HG03432 (cell line): ENCODE results near the gene INHA.

ENCODE experiments used
- ATAC-seq: cut with Tn5 transposase; IDR thresholded peaks from one replicate; pipeline ENCODE4 v1.9.1; 2021; ENCODE audit warnings: mild to moderate bottlenecking, moderate library complexity; ENCODE audit not compliant: unreplicated experiment

The INHA gene

GRCh38 chr2:219608399-219608964 is 36.4 kb downstream of the INHA start:
- no peak for ATAC-seq

DNA sequence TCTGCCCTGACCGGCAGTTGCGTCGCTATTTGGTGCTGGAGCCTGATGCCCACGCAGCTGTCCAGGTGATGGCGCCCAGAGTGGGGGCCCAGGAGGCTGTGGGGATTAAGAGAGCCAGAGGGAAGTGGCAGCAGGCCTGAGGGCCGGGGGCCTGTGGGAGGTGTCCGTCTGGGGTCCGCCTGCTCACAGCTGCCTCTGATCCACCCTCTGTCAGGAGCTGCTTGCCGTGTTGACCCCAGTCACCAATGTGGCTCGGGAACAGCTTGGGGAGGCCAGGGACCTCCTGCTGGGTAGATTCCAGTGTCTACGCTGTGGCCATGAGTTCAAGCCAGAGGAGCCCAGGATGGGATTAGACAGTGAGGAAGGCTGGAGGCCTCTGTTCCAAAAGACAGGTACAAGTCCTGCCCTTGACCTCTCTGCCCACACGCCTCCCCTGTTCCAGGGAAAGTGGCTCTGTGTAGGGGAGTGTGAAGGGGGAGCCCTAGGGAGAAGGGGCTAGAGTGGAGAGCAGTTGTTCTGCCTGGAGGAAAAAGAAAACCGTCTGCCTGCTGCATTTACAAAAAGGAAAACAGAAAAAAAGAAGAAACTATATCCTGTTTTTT is 37.1 kb downstream of the INHA start:
- no peak for ATAC-seq

- ATAC-seq: no peak
Observed at GRCh38 chr2:219611306-219611705, 39.2 kb downstream of the INHA start.

DNA sequence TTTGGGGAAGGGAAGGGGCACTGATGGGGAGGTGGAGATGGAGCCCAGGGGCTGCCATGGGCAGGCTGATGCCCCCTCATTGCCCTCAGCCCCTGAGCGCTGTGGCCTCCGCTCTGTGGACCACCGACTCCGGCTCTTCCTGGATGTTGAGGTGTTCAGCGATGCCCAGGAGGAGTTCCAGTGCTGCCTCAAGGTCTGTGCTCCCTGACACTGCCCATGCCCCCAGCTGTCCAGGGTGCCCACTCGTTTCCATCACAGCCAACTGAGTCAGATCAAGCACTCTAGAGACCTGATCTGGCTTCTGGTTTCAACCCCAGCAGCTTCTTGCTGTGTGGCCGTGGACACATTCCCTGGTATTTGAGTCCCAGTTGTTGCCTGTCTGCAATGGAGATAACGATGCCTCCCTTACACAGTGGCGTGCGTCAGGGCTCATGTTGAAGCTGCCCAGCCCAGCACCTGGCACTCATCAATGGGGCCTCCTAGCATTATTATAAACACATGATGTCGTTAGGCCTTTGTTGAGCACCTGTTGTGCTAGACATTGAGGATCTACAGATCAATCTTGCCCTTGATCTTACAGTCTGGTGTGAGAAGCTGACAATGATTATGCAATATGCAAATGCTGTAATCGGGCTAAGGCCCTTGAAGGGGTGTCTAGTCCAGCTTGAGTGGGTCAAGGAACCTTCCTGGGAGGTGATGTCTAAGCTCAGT is 39.9 kb downstream of the INHA start:
- no peak for ATAC-seq

GRCh38 chr2:219612577-219613286 is 40.6 kb downstream of the INHA start:
- ATAC-seq: peak; percentile 63

DNA sequence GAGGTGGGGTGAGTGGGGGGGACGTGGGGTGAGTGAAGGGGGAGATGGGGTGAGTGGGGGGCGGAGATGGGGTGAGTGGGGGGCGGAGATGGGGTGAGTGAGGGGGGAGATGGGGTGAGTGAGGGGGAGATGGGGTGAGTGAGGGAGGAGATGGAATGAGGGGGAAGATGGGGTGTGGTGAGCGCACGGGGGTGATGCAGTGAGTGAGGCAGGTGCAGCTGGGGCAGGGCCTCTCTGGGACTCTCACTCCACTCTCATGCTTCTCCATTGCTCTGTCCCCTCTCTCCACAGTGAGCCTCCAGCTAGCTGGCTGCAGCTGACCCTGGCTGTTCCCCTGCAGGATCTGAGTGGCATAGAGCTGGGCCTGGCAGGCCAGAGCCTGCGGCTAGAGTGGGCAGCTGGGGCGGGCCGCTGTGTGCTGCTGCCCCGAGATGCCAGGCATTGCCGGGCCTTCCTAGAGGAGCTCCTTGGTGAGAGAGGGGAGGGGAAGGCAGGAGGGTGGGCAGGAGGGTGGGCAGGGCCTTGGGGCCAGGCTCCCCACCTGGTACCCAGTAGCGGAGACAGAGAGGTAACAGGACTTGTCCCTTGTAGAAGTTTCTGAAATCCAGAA is 41.5 kb downstream of the INHA start:
- ATAC-seq: no peak

GRCh38 chr2:219614076-219614860 is 42.2 kb downstream of the INHA start:
- no peak for ATAC-seq

DNA sequence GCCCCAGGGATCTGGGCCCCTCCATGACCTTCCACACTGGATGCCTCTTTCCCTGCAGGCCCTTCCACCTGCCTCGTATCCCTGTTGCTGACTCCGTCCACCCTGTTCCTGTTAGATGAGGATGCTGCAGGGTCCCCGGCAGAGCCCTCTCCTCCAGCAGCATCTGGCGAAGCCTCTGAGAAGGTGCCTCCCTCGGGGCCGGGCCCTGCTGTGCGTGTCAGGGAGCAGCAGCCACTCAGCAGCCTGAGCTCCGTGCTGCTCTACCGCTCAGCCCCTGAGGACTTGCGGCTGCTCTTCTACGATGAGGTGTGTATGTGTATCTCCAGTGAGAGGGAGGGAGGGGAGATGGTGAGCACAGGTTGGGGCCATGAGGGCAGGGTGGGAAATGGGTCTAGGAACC is 42.9 kb downstream of the INHA start:
- no peak for ATAC-seq

DNA sequence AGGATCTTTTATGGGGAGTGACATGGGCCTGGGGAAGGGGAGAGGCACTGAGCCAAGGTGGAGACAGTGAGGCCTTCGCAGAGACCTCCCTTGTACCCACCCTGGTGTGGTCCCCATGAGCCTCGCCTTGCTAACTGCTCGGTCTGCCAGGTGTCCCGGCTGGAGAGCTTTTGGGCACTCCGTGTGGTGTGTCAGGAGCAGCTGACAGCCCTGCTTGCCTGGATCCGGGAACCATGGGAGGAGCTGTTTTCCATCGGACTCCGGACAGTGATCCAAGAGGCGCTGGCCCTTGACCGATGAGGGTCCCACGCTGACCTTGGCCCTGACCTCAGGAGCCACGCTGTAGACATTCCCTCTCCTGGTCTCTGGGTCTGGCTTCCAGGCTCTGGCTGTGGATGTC is 43.8 kb downstream of the INHA start:
- ATAC-seq: no peak

DNA sequence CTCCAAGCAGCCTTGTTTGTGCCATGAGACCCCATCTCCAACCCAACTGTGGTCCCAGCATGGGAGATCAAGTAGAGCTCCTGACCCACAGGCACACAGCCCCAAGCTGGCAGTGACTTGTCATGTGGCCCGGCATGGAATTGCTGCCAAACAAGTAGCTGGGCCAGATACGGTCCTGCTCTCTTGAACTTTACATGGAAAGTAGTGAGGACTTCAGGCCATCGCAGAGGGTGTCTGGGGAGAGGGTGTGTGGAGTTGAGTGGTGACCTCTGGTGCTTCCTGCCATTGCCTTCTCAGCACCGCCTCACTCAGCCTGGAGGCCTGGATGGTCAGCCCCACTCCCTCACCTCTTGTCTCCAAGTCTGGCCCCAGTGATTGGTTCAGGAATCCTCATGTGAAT is 44.4 kb downstream of the INHA start:
- no peak for ATAC-seq

- ATAC-seq: no peak
Observed at GRCh38 chr2:219618733-219619122, 46.6 kb downstream of the INHA start.

- ATAC-seq: no peak
Observed at GRCh38 chr2:219619235-219619634, 47.1 kb downstream of the INHA start.

DNA sequence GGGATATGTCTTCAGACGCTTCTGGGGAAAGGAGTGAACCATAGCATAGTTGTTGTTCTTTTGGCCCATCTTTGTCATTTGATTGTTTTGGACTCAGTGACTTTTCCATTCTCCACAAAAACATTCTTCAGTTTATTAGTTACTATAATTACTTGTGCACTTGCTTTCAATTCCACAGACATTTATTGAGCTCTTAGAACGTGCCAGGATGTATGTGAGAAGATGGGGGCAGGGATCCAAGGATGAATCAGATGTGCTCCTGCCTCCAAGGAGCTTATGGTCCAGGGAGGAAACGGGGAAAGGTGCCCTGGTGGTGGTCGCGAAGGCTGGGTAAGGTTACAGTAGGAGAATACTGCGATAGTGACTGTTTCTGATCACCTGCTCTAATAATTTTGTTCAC is 48.4 kb downstream of the INHA start:
- no peak for ATAC-seq

DNA sequence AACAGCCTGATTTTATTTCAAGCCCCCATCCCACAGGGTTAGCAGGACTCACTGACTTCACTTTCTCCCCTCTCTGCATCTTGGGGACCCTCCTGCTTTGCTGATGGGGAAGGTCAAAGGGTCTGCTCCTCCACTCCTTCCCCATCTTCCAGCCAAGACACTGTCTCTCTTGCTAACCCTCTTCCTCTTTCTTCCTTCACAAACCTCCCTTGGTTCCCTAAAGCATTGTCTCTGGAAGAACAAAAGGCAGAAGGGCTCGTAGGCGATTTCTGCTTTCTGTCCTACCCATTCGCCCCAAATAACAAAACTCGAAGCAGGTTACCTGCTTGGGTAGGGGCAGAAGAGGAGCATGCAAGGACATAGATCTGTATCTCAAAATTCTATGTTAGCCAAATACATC is 49.8 kb downstream of the INHA start:
- ATAC-seq: no peak

GRCh38 chr2:219622472-219622871 is 50.4 kb downstream of the INHA start:
- ATAC-seq: no peak

DNA sequence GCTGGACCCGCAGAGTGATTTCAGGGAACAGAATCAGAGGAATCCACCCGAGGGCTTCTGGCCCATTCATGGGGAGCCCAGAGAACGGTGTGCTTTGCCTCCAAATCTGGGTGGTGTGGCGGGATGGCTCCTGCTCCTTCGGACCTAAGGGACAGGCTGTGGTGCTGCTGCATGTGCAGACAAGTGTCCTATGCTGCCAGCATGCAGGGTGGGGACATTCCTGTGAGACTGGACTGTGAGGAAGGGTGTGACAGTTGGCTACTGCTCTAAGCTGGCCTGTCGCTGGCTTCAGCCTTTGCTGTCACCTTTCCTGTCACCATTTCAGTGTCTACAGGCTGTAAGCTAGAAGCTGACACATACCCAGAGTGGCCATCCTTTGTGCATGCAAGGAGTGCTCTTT is 52.5 kb downstream of the INHA start:
- no peak for ATAC-seq

DNA sequence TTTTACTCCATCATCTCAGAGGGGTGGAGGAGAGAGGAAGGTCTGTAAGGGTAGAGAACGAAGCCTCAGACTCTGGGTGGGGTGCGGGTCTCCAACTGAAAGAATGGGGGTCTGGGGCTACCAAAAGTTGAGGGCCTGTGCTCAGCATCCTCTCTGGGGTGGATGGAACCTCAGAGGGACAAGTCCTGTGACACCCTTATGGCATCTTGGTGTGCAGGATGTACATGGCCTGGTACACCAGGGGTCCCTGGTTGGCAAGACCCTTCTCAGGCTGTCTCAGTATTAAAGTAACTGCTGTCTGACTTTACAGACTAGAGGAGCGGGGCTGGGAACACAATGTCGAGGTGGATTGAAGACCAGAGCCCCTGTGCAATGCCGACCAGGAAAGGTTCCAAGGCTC is 53.1 kb downstream of the INHA start:
- ATAC-seq: no peak
